GM12878 (cell line): ENCODE data around the gene PLA2G4E. TPM values are rescaled to one million over a fixed set of nuclear protein-coding genes. Genes with fewer than 3 reads are reported as not detected.

ENCODE experiments used
- ATF3 ChIP-seq: IDR thresholded peaks from 2 replicates; pipeline ENCODE4 v1.6.1; 2011; ENCODE audit warnings: low read depth, mild to moderate bottlenecking, low read length, moderate library complexity, borderline replicate concordance; ENCODE audit errors: extremely low read depth
- E2F4 ChIP-seq: IDR thresholded peaks from 2 replicates; pipeline ENCODE4 v1.6.1; 2012; ENCODE audit warnings: low read depth, low read length, improper control_type of control experiment
- E2F8 ChIP-seq: fragments of 450-650 bp; IDR thresholded peaks from 2 replicates; pipeline ENCODE4 v1.6.1; 2018; ENCODE audit warnings: mild to moderate bottlenecking, low read depth, moderate library complexity; ENCODE audit not compliant: partially characterized antibody
- FOXM1 ChIP-seq: IDR thresholded peaks from 2 replicates; pipeline ENCODE4 v1.6.1; 2012; ENCODE audit warnings: low read depth, mild to moderate bottlenecking, inconsistent platforms, low read length, moderate library complexity
- GABPA ChIP-seq: IDR thresholded peaks from 2 replicates; pipeline ENCODE4 v1.6.1; 2014; ENCODE audit warnings: antibody characterized with exemption, low read depth, mild to moderate bottlenecking, inconsistent platforms
- MYC ChIP-seq: IDR thresholded peaks from 2 replicates; pipeline ENCODE4 v1.6.1; 2011; ENCODE audit warnings: mild to moderate bottlenecking, low read length, moderate library complexity, inconsistent platforms; ENCODE audit not compliant: insufficient read depth, insufficient replicate concordance, insufficient read length, severe bottlenecking
- SIX5 ChIP-seq: IDR thresholded peaks from 2 replicates; pipeline ENCODE4 v1.6.1; 2011; ENCODE audit warnings: mild to moderate bottlenecking, low read depth, low read length, moderate library complexity; ENCODE audit not compliant: severe bottlenecking
- polyA plus RNA-seq, 11 experiments: library from polyadenylated mRNA; depleted of rRNA in 4 of 11; unstranded in 6 of 11; stranded (reverse) in 5 of 11; fragments of >200 nt; fragmentation: Nextera tagmentation in 4 of 11; fragmentation: Illumina TruSeq in 1 of 11; extraction: Ambion mirVana in 4 of 11; extraction: Trizol in 1 of 11; gene quantifications; 1 replicate in 1 of 11; 2 replicates in 10 of 11; pipeline versions ENCODE4 v1.2.1 to v1.2.3, GENCODE V29; 2011 to 2016; ENCODE audit warnings: inconsistent platforms in 2 of 11, missing spikeins in 2 of 11, low read depth in 1 of 11
- total RNA-seq, 4 experiments: library from RNA; depleted of rRNA in 3 of 4; stranded (reverse); fragments of >200 nt in 3 of 4; fragmentation: Illumina TruSeq in 1 of 4; extraction: Trizol in 1 of 4; gene quantifications; 2 replicates each; pipeline versions ENCODE4 v1.2.1 to v1.2.3, GENCODE V29; 2013 to 2021

PLA2G4E gene
- total and polyA plus RNA-seq, 10 of the 15 experiments (the other 5 are each of a cell fraction or from before 2014, with no cell fraction given), result 0.05 to 0.32 (median 0.06) TPM; not detected in 5

- TF ChIP-seq E2F8 (no peak), FOXM1 (no peak), ATF3 (no peak), E2F4 (no peak), MYC (no peak), GABPA (no peak), SIX5 (no peak)
Observed at GRCh38 chr15:41969851-41970431, 50.9 kb downstream of the PLA2G4E start (continued).
